ENCODE measurements around the gene ZDHHC11.

The ZDHHC11 gene

DNA sequence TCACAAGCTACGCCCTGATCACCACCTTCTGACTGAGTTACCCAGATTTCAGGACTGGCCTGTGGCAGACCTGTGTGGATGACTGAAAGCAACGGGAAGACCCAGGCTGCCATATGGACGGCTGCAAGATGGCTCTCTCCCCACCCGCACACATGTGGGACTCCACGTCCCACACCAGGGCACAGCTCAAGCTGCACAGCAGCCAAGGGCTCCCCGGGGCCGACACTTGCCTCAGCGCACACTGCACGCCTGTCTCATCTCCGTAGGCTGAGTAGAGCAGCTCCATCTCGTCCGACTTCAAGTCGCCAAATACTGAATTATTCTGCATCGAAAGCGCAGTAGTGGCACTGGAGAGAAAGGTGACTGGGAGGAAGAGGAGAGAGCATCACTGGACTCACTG, 27.3 kb upstream of the ZDHHC11 start:
- FAIRE-seq = no peak

GRCh38 chr5:876398-877365, 25.9 kb upstream of the ZDHHC11 start:
- FAIRE-seq = no peak

DNA sequence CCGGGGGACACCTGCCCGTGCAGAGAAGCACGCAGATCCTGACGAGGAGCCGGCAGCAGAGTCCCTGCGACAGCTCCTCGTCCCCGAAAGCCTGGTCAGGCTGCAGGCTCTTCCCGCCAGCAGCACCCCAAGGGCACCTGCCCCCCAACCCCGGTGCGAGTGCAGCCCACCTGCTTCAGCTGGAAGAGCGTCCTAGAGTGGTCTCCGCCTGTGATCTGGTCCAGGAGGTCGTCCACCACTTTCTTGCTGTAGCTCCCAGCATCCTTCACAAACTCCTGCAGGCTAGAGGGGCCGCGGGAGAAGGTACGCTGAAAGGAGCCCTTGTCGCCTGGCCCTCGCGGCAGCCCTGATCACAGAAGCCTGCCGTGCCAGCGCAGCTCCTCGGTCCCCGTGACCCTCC, 25.1 kb upstream of the ZDHHC11 start:
- no peak for FAIRE-seq

DNA sequence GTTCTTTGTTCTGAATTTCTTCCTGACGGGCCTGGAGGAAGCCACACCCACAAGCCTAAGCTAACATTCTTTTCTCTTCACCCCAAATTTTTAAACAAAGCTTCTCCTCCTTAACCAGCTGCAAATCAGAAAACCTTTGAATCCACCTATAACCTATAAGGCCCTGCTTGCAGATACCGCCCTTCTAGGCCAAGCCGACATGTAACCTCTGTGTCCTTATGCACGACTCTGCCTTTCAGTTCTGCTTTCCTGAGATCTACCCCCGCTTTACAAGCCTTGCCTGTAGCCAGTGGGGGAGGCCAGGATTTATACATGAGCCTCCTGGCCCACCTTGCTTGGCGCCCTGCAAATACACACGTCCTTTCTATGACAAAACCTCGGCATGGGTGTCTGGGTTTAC, 22.5 kb upstream of the ZDHHC11 start:
- no peak for FAIRE-seq

GRCh38 chr5:872301-872700, 21.5 kb upstream of the ZDHHC11 start:
- no peak for FAIRE-seq

DNA sequence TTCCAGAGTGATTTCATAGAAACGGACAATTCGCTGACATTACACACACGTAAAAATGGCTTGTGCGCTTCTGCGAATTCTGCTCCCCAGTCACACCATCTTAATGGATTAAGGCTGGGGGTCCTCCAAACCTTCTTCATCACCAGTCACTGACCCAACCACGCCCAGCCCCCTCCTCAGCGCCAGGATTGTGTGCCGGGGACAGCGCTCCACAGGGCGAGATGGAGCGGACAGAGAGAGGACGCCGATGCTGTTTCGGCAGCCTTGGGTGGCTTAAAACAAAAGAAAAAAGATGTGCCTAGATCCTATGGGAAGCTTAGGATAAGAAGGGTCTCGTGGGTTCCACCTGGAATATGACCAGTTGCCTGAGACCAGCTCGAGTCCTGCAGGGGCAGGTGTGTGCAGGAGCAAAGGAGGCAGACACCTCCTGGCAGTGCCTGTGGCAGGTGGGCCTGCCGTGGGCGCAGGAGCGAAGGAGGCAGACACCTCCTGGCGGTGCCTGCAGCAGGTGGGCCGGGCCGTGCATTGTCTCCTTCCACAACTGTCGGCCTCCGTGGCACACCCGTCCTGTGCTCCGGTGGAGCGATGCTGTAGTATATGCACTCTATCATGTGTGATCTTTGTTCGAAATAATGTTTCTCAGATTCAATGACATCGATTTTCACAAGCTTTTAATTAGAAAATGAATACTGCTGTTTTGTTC, 21.0 kb upstream of the ZDHHC11 start:
- FAIRE-seq = no peak

DNA sequence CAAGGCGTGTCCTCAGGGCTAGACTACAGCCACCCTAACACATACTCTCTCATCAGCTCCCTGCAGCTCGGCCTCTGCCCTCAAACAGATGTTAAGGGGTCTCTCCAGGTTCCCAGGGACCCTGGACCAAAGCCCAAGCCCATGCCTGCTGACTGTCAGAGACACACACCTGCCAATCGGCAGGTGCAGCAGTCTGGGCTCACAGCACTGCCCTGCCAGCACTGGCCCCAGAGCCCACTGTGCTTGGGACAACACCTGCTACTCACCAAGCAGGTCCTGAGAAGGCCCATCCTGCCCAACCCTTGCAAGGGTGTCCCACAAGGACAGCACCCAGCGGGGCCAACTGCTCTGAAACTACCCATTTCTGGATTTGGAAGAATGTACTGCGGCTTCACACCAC, 20.2 kb upstream of the ZDHHC11 start:
- FAIRE-seq = no peak

- FAIRE-seq = no peak
These were observed 17.8 kb upstream of the ZDHHC11 start for GRCh38 chr5:868428-869135.

DNA sequence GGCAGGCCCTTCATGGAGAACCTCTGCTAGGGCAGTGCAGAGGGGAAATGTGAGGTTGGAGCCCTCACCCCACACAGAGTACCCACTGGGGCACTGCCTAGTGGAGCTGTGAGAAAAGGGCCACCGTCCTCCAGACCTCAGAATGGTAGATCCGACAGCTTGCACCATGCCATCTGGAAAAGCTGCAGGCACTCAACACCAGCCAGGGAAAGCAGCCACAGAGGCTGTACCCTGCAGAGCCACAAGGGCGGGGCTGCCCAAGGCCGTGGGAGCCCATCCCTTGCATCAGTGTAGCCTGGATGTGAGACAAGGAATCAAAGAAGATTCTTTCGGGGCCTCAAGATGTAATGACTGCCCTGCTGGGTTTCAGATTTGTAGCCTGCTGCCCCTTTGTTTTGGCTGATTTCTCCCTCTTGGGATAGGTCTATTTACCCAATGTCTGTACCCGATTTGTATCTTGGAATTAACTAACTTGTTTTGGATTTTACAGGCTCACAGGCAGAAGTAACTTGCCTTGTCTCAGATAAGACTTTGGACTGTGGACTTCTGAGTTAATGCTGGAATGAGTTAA, 16.6 kb upstream of the ZDHHC11 start:
- no peak for FAIRE-seq

DNA sequence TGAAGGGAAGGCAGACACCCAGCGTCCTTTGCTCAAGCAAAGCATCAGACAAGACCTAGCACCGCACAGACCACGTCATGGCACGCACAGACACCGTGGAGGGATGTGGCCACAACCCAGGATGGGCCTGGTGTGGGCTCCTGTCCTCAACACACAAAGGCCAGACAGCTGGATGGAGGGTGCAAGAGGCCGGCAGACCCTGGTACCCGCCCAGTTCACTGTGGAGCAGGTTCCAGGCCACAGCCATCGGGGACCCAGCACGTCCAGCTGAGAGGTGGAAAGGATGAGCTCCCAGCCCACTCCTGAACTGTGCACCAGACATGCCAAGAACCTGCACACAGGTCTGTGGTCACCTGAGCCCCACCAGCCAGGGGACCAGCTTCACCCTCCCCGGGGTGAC, 15.0 kb upstream of the ZDHHC11 start:
- no peak for FAIRE-seq

DNA sequence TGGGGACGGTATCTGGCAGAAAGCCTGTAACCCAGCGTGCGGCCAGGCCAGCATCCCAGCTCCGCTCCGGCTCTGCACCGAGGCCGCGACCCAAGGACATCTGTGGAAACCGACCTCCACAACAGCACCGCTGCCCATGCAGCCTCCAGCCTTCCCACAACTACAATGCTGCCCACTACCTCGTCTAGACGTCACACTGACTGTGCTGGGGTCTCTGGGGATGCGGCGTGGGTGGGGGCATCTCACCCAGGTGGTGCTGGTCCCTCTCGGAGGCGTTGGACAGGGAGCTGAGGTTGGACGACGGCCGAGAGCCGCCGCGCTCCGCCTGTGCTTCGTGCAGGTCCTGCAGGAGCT, 14.4 kb upstream of the ZDHHC11 start:
- FAIRE-seq = no peak

DNA sequence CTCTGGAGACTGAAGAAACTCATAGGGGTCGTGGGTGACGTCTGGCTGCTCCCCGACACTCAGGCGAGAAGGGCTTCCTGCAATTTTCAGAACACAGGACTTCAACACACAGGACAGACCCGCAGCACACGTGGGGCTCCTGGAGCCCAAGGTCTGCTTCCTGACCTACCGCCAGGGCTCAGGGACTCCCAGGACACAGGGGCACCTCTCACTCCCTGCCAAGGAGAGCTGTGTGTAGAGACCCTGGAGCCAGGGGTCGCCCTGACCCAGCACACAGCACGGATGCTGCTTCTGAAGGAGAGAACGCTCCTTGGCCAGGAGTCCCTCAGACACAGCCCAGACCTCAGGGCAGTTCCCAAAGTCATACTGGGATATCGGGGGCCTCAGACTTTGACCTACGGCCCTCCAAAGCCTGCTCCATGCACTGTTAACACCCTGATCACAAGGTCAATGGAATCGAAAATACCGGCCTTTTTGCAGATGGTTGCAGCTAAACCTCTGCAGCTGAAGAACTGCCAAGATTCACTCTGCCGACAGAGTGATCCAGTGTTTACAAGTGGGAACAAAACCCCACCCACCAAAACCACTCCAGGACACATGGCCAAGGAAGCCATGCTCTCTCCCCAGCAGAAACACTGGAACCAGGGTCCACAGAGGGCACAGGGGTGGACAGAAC, 13.8 kb upstream of the ZDHHC11 start:
- FAIRE-seq = no peak

DNA sequence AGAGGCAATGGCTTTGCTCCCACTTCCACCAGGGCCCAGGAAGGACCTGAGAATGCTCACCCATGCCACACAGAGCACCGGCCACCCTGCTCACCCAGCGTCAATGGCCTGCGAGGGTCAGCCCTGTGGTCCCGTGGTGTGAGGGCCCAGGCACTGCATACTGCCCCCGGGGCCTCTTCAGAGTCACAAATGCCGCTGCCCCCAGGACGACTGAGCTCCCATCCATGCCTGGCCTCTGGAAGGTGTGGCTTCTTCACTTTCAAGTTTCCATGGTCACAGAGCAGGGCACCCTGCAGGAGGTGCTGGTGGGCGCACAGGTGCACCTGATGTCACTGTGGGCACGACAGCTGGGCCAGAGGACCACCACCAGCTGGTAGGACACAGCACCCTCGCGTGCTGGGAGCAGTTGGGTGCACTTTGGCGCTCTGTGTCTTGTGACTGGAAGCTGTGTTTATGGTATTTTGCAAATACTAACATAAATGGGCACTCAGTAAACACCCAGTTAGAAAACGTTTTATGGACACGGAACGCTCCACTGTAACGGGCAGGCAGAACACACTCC, 12.5 kb upstream of the ZDHHC11 start:
- no peak for FAIRE-seq

- no peak for FAIRE-seq
These were observed 11.8 kb upstream of the ZDHHC11 start for GRCh38 chr5:862367-863243.

DNA sequence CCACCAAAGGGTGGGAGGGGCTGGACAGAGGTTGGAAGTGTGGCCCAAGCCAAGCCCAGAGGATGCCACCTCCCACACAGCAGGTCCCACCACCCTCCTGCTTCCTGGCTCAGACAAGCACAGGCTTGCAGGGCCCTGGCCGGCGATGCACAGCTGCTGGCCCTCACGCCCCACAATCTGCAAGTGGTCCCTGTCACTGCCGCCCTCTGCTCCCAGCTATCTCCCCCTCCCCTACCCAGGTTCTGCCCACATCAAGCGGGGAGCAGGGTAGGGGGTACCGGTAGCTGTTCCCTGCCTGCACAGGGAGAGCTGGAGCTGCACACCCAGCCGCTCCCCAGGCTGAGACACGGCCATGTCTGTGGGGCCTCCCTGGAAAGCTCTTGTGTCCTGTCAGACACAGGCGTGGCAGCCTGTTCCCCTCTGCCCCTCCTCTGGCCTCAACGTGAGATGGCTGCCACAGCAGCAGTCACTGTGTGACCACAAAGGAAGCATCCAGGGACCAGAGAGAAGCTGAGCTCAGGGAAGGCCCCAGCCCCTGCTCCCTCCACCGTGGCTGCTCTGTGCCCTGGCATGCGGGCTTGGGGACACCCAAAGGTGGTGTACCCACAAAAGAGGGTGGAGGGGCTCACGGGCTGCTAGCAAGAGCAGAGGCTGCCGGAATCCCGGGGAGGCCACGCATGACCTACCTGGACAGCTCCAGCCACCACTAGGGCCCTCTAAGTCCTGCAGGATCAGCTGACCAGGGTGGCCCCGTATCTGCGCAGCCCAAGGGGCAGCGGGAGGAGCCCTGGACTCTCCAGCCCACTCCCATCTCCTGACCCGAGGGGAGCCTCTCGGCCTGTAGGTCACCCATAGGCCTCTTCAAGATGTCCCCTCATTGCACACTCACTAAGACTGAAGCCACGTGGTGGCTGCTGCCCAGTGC, 10.9 kb upstream of the ZDHHC11 start:
- FAIRE-seq = no peak

GRCh38 chr5:860506-861150, 9.8 kb upstream of the ZDHHC11 start:
- no peak for FAIRE-seq

DNA sequence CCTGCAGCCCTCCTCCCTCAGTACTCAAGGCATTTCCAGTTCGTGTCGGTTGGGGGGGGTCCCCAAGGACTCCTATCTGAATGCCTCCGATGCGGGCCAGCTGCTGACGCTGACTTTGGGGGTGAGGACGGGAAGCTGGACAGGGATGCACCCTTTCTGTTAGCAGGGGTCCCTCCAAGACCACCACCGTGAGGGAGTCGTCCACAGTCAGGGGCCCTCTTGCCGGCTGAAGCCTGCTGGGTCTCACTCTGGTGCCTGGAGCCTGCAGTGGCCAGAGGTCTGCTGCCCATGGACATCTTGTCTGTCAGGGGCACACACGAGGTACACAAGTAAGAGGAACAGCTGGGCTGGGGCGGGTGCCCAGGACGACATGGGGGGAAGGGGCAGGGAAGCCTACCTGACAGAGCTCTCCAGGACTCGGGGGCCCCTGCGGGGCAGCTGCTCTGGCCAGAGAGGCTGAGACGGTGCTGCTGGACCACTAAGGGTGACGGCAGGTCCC, 9.1 kb upstream of the ZDHHC11 start:
- FAIRE-seq = no peak

DNA sequence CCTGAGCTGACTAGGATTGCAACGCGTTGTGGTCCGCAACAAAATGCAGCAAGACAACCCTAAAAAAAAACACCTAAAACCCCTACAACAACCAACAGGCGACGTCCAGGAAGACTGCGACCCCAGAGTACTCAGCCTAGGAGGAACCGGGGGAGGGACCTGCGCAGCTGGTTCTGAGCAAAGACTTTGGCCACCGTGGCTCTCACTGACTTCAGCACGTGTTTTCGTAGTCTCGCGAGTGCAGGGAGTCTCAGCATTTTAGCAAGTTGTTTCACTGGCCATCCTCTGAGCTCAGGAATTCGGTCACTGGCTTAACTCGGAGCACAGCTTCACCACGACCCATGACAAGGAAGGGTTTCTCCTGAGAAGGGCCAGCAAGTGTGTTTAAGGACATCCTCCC, 8.6 kb upstream of the ZDHHC11 start:
- no peak for FAIRE-seq

DNA sequence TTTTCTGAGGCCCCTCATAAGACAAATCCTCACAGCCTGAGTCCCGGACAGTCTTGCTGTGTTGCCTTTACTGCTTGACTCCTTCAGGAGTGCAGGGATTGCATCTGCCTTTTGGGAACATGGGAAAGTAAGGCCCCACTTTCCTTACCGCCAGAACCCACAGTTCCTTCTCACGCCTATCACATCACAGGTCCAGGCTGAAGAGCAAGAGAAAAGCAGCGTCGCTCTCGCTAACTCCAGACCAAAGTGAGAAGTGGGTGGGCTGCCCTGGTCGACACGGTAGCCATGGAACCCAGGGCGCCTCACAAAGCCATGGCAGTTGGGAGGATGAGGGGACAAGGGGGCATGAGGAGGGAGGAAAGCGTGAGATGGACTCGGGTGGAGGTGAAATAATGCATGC, 7.9 kb upstream of the ZDHHC11 start:
- no peak for FAIRE-seq

Data from A204.1 (cell line).